ENCODE data around the gene KRAS. TPM values are rescaled to one million over a fixed set of nuclear protein-coding genes. Genes with fewer than 3 reads are reported as not detected.

The KRAS gene
- total RNA-seq, 1 donor from 2014 or later, result 54.2 TPM

DNA sequence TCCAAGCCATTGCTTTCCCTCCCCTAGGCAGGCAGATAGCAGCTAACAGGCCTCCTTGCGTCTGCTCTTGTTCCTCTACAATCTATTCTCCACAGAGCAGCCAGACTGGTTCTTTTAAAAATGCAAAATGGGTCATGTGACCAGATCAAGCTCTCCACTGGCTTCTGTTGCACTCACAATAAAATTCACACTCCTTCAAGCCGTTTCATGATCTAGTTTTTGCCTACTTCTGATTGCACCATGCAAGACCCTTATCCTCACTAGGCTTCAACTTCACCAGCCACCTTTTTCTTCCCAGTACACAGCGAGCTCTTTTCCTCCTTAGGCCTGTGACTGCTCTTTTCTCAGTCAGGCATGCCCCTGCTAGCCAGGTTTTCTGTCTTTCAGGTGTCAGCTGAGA is 6.1 kb upstream of the KRAS start:
- H3K4me3 Mint-ChIP-seq (ENCODE audit: unreplicated experiment), result no peak overlapping the region
- TF ChIP-seq, protein P1, sequence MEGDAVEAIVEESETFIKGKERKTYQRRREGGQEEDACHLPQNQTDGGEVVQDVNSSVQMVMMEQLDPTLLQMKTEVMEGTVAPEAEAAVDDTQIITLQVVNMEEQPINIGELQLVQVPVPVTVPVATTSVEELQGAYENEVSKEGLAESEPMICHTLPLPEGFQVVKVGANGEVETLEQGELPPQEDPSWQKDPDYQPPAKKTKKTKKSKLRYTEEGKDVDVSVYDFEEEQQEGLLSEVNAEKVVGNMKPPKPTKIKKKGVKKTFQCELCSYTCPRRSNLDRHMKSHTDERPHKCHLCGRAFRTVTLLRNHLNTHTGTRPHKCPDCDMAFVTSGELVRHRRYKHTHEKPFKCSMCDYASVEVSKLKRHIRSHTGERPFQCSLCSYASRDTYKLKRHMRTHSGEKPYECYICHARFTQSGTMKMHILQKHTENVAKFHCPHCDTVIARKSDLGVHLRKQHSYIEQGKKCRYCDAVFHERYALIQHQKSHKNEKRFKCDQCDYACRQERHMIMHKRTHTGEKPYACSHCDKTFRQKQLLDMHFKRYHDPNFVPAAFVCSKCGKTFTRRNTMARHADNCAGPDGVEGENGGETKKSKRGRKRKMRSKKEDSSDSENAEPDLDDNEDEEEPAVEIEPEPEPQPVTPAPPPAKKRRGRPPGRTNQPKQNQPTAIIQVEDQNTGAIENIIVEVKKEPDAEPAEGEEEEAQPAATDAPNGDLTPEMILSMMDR (IDR thresholded peaks at IDR 0.05; ENCODE audit: unreplicated experiment), result no peak
- DNase-seq (ENCODE audit: low spot score), result no peak
- H3K27me3 Mint-ChIP-seq (ENCODE audit: unreplicated experiment), result peaks cover 5% of the 10 kb centered on the region
- no peaks in the 10 kb centered on the region for H3K36me3 Mint-ChIP-seq (ENCODE audit: low read depth, unreplicated experiment)
- no peaks in the 10 kb centered on the region for H3K9me3 Mint-ChIP-seq (ENCODE audit: unreplicated experiment)
- no peak overlapping the region for H3K27ac Mint-ChIP-seq (ENCODE audit: unreplicated experiment)
- H3K4me1 Mint-ChIP-seq (ENCODE audit: unreplicated experiment), result peaks cover 2% of the 10 kb centered on the region

- no peak for DNase-seq (ENCODE audit: low spot score)
- Mint-ChIP-seq H3K27ac (ENCODE audit: unreplicated experiment) (no peak overlapping the region), H3K36me3 (ENCODE audit: low read depth, unreplicated experiment) (no peaks in the 10 kb centered on the region), H3K4me1 (ENCODE audit: unreplicated experiment) (peaks cover 6% of the 10 kb centered on the region), H3K4me3 (ENCODE audit: unreplicated experiment) (no peak overlapping the region), H3K9me3 (ENCODE audit: unreplicated experiment) (no peaks in the 10 kb centered on the region), H3K27me3 (ENCODE audit: unreplicated experiment) (peaks cover 9% of the 10 kb centered on the region)
- TF ChIP-seq, protein P1 (IDR thresholded peaks at IDR 0.05; ENCODE audit: unreplicated experiment), result no peak
Measured at GRCh38 chr12:25256005-25256404, 5.3 kb upstream of the KRAS start.

DNA sequence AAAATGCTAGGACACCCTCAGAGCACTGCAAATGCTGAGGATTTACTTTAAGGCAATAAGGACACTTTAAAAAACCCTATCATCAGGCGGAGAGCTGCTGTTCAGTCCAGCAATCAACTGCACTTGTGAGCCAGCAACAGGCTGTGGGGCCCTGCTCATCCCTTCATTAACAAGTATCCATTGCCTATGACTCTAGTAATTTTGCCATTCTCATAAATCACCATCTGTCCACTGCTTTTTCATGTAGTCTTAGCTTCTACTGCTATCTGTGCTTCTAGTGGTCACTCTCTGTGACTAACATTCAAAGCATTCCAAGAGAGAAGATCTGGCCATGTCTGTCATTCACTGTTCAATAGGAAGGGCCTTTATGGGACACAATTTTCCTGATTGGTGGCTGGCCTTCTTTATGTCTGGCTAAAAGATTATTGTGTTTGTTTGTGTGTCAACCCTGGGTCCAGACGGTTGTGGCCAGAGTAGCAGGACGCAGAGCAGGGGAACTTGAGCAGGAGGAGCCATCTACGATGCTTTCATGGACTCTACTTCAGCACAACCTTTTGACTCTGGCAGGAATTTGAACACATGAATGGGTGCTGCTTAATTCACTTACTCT is 3.6 kb upstream of the KRAS start:
- H3K4me1 Mint-ChIP-seq (ENCODE audit: unreplicated experiment), result peaks cover 13% of the 10 kb centered on the region
- H3K27ac Mint-ChIP-seq (ENCODE audit: unreplicated experiment), result no peak overlapping the region
- no peaks in the 10 kb centered on the region for H3K9me3 Mint-ChIP-seq (ENCODE audit: unreplicated experiment)
- TF ChIP-seq, protein P1 (IDR thresholded peaks at IDR 0.05; ENCODE audit: unreplicated experiment), result no peak
- H3K27me3 Mint-ChIP-seq (ENCODE audit: unreplicated experiment), result peaks cover 17% of the 10 kb centered on the region
- DNase-seq (ENCODE audit: low spot score), result no peak
- H3K4me3 Mint-ChIP-seq (ENCODE audit: unreplicated experiment), result no peak overlapping the region
- no peaks in the 10 kb centered on the region for H3K36me3 Mint-ChIP-seq (ENCODE audit: low read depth, unreplicated experiment)

DNA sequence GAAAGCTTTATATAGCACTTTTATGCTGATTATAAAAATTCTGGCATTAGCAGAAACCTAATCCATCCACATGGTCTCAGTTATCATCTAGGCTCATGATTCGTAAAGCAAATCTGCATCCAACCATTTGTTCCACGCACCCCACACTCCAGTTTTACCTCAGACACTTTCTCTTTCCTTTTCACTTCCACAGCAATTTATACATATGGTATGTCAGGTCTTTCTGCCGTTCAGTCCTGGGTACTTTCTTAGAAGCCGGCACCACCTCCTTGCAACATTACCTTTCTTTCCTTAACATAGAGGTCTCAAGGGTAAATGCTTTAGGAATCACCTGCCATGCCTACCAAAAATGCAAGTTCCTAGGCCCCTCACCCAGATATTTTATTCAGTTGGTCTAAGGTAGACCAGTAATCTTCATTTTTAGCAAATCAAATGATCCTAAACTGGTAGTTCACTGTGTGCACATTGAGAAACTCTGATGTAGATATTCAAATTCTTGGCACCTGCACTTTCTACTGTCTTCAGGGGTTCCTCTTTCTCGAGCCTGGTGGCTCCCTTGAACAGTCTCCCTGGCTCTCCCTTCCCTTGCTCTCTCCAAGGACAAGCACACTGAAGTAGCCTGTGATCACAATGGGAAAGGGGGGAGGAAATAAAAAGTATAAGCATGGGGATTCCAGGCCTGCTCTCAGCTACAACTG is 2.8 kb upstream of the KRAS start:
- no peak overlapping the region for H3K4me3 Mint-ChIP-seq (ENCODE audit: unreplicated experiment)

More for the DNA sequence above, 2.8 kb upstream of the KRAS start:
- Mint-ChIP-seq H3K9me3 (ENCODE audit: unreplicated experiment) (no peaks in the 10 kb centered on the region), H3K27me3 (ENCODE audit: unreplicated experiment) (peaks cover 17% of the 10 kb centered on the region), H3K36me3 (ENCODE audit: low read depth, unreplicated experiment) (no peaks in the 10 kb centered on the region), H3K4me1 (ENCODE audit: unreplicated experiment) (peaks cover 13% of the 10 kb centered on the region), H3K27ac (ENCODE audit: unreplicated experiment) (no peak overlapping the region)
- TF ChIP-seq, protein P1 (IDR thresholded peaks at IDR 0.05; ENCODE audit: unreplicated experiment), result no peak
- DNase-seq (ENCODE audit: low spot score), result no peak

All from endothelial cell (in vitro differentiated cells).